Activated T-helper 1 cell treated with anti-CD3 and anti-CD28 coated beads, Interleukin-12 subunit alpha, Interleukin-12 subunit beta, Interleukin-2, Interleukin-4 antibody, amounts not matched to agents 30 ng/mL and 10 ng/mL and 1 ng/mL, durations not matched to agents 14 hours and 24 hours and 36 hours (primary cell): ENCODE measurements around the gene MKKS. TPM values are rescaled to one million over a fixed set of nuclear protein-coding genes. Genes with fewer than 3 reads are reported as not detected.
"Not testable (repeated sequence)": the region's sequence is repeated elsewhere in the genome, so short reads cannot be mapped to it uniquely, and the experiment has no call there.

Experiments
- DNase-seq: peaks from one replicate; pipeline ENCODE4 v3.0.0; 2021; ENCODE audit warnings: low spot score
- H3K27ac Mint-ChIP-seq: one replicate; pipeline ENCODE4 v1.8.0; 2021; ENCODE audit warnings: mild to moderate bottlenecking, mixed read lengths
- H3K27me3 Mint-ChIP-seq: one replicate; pipeline ENCODE4 v1.8.0; 2022; ENCODE audit warnings: mild to moderate bottlenecking, moderate library complexity, mixed read lengths; ENCODE audit not compliant: insufficient read depth
- H3K36me3 Mint-ChIP-seq: one replicate; pipeline ENCODE4 v1.8.0; 2021; ENCODE audit warnings: low read depth, mixed read lengths
- H3K4me1 Mint-ChIP-seq: one replicate; pipeline ENCODE4 v1.8.0; 2021; ENCODE audit warnings: low read depth, mixed read lengths
- H3K4me3 Mint-ChIP-seq: one replicate; pipeline ENCODE4 v1.8.0; 2021; ENCODE audit warnings: mild to moderate bottlenecking, moderate library complexity, mixed read lengths
- H3K9me3 Mint-ChIP-seq: one replicate; pipeline ENCODE4 v1.8.0; 2021; ENCODE audit warnings: mixed read lengths
- intact Hi-C: fragments of 100-400 bp; cut with micrococcal nuclease; formaldehyde crosslinking; loops from one replicate; pipeline ENCODE4 v1.15.1; 2024
- total RNA-seq: library from RNA; stranded (reverse); gene quantifications from 2 replicates; pipeline ENCODE4 v1.2.3, GENCODE V29; 2022

MKKS gene
- total RNA-seq, 1 donor from 2014 or later, result 7.5 TPM

DNA sequence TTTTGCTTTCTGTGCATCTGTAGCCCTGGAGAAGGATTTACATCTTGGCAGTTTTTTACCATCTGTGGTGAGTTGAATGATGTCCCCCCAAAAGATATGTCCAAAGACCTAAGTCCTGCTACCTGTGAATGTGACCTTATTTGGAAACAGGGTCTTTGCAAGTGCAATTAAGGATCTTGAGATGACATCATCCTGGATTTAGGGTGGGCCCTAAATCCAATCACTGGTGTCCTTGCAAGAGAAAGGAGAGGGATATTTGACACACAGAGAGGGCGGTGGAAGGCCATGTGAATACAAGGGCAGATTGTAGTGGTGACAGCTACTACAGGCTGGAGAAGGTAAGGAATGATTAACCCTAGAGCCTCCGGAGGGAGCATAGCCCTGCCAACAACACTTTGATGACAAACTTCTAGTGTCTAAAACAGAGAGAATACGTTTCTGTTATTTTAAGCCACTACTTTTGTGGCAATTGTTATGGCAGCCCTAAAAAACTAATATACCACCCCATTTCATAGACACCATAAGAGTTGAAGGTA is 35.1 kb downstream of the MKKS start:
- Mint-ChIP-seq H3K27ac (no peak overlapping the region), H3K27me3 (peaks cover 5% of the 10 kb centered on the region), H3K4me3 (no peak overlapping the region), H3K36me3 (no peaks in the 10 kb centered on the region), H3K4me1 (peaks cover 9% of the 10 kb centered on the region), H3K9me3 (no peaks in the 10 kb centered on the region)
- intact Hi-C loops, result no loop called here
- no peak for DNase-seq

DNA sequence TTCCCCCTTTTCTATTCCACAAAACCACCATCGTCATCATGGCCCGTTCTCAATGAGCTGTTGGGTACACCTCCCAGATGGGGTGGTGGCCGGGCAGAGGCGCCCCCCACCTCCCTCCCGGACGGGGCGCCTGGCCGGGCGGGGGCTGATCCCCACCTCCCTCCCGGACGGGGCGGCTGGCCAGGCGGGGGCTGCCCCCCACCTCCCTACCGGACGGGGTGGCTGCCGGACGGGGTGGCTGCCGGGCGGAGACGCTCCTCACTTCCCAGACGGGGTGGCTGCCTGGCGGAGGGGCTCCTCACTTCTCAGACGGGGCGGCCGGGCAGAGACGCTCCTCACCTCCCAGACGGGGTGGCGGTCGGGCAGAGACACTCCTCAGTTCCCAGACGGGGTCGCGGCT is 39.3 kb downstream of the MKKS start:
- H3K36me3 Mint-ChIP-seq, H3K4me3 Mint-ChIP-seq, H3K27ac Mint-ChIP-seq, H3K27me3 Mint-ChIP-seq, DNase-seq, intact Hi-C loops, H3K9me3 Mint-ChIP-seq, H3K4me1 Mint-ChIP-seq: not testable (repeated sequence)

DNA sequence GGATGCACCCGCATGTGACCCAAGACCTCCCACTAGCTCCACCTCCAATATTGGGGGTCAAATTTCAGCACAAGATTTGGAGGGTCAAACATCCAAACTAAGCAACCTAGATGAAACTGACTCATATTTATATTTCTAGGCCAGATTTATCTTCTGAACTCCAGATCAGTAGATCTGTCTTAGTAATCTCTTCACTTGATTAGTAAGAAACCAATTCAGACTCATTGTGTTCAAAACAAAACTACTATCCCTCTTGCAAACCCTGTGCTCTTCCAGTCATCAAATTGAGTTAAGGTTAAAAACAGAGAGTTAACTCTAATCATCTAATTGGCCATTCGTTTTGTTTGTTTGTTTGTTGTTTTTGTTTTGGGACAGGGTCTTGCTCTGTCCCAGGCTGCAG is 43.3 kb downstream of the MKKS start:
- H3K36me3 Mint-ChIP-seq, result no peaks in the 10 kb centered on the region
- H3K4me3 Mint-ChIP-seq, result no peak overlapping the region
- H3K9me3 Mint-ChIP-seq, result no peaks in the 10 kb centered on the region
- no peak for DNase-seq
- intact Hi-C loops, result no loop called here
- H3K27ac Mint-ChIP-seq, result no peak overlapping the region
- H3K27me3 Mint-ChIP-seq, result peaks cover 10% of the 10 kb centered on the region
- H3K4me1 Mint-ChIP-seq, result no peaks in the 10 kb centered on the region

DNA sequence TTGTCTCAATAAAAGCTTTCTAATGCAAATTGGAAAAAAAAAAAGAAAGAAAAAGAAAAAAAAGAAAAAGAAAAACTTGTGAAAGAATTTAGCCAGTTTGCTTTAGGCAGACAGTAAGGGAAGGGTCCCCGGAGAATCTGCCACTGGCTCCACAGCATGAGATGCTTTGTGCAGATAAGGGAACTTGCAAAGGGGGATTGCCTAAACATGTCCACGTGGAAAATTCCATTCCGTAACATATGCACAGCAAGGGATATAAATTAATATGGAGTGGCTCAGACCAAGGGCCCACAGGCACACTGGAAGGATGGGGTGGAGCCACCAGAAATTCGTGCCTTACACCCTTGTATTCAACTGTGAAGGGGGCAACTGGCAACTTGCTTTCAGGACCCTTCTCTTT is 45.4 kb downstream of the MKKS start:
- peaks cover 10% of the 10 kb centered on the region for H3K27me3 Mint-ChIP-seq
- H3K9me3 Mint-ChIP-seq, result no peaks in the 10 kb centered on the region
- H3K36me3 Mint-ChIP-seq, result no peaks in the 10 kb centered on the region
- H3K4me3 Mint-ChIP-seq, result no peak overlapping the region
- intact Hi-C loops, result no loop called here
- H3K27ac Mint-ChIP-seq, result no peak overlapping the region
- H3K4me1 Mint-ChIP-seq, result no peaks in the 10 kb centered on the region
- no peak for DNase-seq

DNA sequence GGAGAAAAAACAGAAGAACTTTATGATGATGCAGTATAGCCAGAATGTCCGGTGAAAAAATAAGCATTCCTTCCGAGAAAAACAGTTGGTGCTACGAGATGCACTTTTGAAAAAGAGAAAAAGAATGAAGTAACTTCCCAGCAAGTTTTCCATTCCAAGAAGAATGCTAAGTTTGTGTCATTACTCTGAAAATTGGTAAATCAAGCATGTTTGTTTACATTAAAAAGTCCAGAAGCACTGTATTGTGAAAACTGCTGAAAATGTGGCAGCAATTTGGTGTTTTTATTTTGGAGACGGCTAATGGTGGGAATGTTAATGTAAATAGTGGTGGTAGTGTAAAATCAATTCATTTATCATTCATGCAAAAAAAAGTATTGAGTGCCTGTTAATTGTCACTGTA is 46.3 kb downstream of the MKKS start:
- intact Hi-C loops, result no loop called here
- Mint-ChIP-seq H3K27me3 (peaks cover 10% of the 10 kb centered on the region), H3K4me1 (no peaks in the 10 kb centered on the region), H3K9me3 (no peaks in the 10 kb centered on the region), H3K27ac (no peak overlapping the region), H3K36me3 (no peaks in the 10 kb centered on the region), H3K4me3 (no peak overlapping the region)
- DNase-seq, result no peak

DNA sequence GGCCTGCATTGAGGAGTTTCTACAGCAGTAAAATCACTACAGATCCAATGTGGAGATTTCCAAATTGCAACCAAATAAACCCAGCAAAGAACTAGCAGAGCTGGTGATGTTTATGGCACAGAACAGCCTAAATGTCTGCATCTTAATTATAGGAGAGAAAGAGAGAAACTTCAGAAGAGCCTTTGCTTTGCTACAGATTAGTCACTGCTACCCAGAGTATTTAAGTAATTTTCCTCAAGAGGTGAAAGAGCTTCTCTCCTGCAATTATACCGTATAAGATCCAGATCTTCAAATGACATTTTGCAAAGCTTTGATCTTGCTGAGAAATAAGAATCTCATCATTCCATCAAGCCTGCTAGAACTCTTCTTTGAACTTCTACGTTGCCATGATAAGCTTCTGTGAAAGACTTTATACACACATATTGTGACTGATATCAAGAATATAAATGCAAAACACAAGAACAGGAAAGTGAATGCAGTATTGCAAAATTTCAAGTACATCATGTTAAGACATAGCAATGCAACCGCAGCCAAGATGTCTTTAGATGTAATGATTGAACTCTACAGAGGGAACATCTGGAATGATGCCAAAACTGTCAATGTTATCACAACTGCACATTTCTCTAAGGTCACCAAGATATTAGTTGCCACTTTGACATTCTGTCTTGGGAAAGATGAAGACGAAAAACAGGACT is 48.0 kb downstream of the MKKS start:
- peaks cover 9% of the 10 kb centered on the region for H3K27me3 Mint-ChIP-seq
- H3K27ac Mint-ChIP-seq, result no peak overlapping the region
- no peak for DNase-seq
- no peaks in the 10 kb centered on the region for H3K36me3 Mint-ChIP-seq
- no peak overlapping the region for H3K4me3 Mint-ChIP-seq
- intact Hi-C loops, result no loop called here
- no peaks in the 10 kb centered on the region for H3K4me1 Mint-ChIP-seq
- no peaks in the 10 kb centered on the region for H3K9me3 Mint-ChIP-seq

DNA sequence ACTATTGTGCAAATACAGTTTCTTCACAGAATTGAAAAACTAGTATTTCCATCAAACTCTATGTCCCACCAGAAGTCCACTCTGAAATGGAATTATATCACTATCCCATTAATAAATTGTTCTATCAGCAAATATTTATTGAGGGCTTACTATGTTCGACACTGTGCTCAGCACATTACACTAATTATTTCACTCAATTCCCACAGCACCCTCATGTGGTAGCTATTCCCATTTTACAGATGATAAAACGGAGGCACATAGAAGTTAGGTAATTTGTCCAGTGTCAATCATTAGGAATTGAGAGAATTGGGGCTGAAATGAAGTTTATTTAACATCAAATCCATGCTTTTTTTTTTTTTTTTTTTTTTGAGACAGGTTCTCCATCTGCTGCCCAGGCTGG is 52.5 kb downstream of the MKKS start:
- H3K9me3 Mint-ChIP-seq, result no peaks in the 10 kb centered on the region
- peaks cover 10% of the 10 kb centered on the region for H3K27me3 Mint-ChIP-seq
- H3K36me3 Mint-ChIP-seq, result no peaks in the 10 kb centered on the region
- no peak overlapping the region for H3K27ac Mint-ChIP-seq
- no peak for DNase-seq
- no peak overlapping the region for H3K4me3 Mint-ChIP-seq
- H3K4me1 Mint-ChIP-seq, result no peaks in the 10 kb centered on the region
- intact Hi-C loops, result no loop called here

DNA sequence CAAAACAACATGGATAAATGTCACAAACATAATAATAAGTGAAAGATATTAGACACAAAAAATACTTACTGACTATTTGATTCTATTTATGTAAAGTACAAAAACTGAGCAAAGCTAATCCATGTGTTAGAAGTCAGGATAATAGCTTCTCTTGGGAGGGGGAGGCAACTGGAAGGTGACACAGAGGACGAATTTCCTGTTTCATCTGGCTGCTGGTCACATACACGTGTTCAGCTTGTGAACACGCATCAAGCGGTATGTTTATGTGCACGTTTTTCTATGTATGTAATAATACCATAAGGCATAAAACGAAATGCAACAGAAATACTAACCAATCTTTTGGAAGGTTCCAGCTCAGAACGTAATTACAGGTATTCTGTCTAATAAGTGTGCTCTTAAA is 54.3 kb downstream of the MKKS start:
- Mint-ChIP-seq H3K4me3 (no peak overlapping the region), H3K9me3 (no peaks in the 10 kb centered on the region), H3K36me3 (no peaks in the 10 kb centered on the region), H3K27ac (no peak overlapping the region), H3K27me3 (peaks cover 8% of the 10 kb centered on the region), H3K4me1 (no peaks in the 10 kb centered on the region)
- intact Hi-C loops, result no loop called here
- no peak for DNase-seq

DNA sequence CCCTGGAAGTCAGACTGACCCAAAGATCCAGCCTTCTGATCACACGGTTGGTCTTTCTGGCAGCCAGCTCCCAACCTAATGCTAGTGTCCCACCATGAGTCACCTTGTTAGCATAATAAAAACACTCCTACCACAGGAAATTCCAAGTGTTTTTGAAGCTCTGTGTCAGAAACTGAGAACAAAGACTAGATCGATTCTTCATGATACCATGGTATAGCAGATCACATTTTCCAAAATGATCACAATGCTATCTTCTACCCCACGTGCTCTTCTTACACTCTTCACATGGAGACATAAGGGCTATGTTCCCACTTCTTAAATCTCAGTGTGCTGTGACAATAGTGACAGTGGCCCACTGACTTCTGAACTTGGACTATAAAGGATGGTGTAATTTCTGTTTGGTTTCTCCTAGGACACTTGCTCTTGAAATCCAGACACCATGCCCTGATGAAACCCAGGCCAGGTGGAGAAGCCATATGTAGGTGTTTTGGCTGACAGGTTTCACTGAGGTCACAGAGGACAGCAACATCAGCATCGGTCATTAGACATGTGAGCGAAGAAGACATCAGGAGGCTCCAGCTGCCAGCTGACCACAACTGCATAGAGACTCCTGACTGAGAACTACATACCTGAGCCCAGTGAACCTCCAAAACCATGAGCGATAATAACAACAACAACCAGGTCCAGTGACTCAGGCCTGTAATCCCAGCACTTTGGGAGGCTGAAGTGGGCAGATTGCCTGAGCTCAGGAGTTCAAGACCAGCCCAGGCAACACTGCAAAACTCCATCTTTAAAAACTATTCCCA is 57.5 kb downstream of the MKKS start:
- H3K36me3 Mint-ChIP-seq, result no peaks in the 10 kb centered on the region

DNA sequence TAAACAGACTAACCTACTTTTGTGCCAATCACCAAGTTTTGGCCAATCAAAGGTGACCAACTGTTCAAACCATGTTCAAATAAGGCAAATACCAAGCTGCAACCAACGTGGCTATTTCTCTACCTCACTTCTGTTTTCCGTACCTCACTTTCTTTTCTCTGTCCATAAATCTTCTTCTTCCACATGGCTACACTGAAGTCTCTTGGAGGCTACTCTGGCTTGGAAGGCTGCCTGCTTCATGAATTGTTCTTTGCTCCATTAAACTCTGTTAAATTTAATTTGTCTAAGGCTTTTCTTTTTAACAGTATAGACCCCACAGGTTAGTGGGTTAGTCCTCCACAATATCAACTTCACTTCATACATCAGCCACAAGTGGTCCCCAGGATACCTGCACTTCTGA is 58.8 kb downstream of the MKKS start:
- Mint-ChIP-seq H3K9me3 (no peaks in the 10 kb centered on the region), H3K4me1 (no peaks in the 10 kb centered on the region), H3K4me3 (no peak overlapping the region), H3K27ac (no peak overlapping the region), H3K27me3 (peaks cover 10% of the 10 kb centered on the region), H3K36me3 (no peaks in the 10 kb centered on the region)
- intact Hi-C loops, result no loop called here
- no peak for DNase-seq

More for the DNA sequence above, 57.5 kb downstream of the MKKS start:
- Mint-ChIP-seq H3K27ac (no peak overlapping the region), H3K9me3 (no peaks in the 10 kb centered on the region), H3K4me1 (no peaks in the 10 kb centered on the region), H3K27me3 (peaks cover 10% of the 10 kb centered on the region), H3K4me3 (no peak overlapping the region)
- intact Hi-C loops, result no loop called here
- no peak for DNase-seq

DNA sequence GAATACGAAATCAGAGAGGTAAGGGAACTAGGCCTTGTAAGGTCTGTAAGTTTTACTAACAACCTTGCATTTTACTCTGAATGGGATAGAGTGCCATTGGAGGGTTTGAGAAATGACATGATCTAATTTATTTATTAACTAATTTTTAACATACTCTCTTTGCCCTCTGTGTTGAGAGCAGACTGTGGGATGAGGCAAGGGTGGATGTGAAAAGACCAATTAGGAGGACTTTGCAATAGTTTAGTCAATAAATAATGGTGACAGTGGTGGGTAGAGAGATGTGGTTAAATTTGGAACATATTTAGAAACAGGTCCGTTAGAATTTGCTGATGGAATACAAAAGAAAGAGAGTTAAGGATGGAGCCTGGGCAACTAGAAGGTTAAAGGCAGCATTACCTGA is 60.0 kb downstream of the MKKS start:
- H3K36me3 Mint-ChIP-seq, result no peaks in the 10 kb centered on the region
- no peak overlapping the region for H3K27ac Mint-ChIP-seq
- H3K4me1 Mint-ChIP-seq, result no peaks in the 10 kb centered on the region
- intact Hi-C loops, result no loop called here
- no peak for DNase-seq
- no peaks in the 10 kb centered on the region for H3K9me3 Mint-ChIP-seq
- peaks cover 8% of the 10 kb centered on the region for H3K27me3 Mint-ChIP-seq
- H3K4me3 Mint-ChIP-seq, result no peak overlapping the region

DNA sequence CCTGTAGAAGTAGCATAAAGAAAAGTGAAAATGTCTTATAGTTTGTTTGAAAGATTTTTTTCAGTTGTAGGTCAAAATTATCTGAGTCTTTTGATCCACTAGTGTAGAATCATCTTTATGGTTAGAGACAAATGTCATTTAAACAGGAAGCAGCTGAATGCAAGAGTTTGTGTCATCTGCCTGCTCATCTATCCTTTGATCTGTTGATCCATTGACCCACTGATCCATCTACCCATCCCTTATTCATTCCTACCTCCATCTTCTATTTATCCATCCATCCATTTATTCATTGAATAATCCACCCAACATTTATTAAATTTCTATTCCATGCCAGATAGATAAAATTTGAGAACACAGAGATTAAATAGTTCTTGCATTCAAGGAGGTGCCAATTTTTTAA is 62.6 kb downstream of the MKKS start:
- DNase-seq, result no peak
- no peak overlapping the region for H3K4me3 Mint-ChIP-seq
- H3K36me3 Mint-ChIP-seq, result no peaks in the 10 kb centered on the region
- H3K4me1 Mint-ChIP-seq, result no peaks in the 10 kb centered on the region
- intact Hi-C loops, result no loop called here
- no peaks in the 10 kb centered on the region for H3K9me3 Mint-ChIP-seq
- H3K27ac Mint-ChIP-seq, result no peak overlapping the region
- peaks cover 5% of the 10 kb centered on the region for H3K27me3 Mint-ChIP-seq

DNA sequence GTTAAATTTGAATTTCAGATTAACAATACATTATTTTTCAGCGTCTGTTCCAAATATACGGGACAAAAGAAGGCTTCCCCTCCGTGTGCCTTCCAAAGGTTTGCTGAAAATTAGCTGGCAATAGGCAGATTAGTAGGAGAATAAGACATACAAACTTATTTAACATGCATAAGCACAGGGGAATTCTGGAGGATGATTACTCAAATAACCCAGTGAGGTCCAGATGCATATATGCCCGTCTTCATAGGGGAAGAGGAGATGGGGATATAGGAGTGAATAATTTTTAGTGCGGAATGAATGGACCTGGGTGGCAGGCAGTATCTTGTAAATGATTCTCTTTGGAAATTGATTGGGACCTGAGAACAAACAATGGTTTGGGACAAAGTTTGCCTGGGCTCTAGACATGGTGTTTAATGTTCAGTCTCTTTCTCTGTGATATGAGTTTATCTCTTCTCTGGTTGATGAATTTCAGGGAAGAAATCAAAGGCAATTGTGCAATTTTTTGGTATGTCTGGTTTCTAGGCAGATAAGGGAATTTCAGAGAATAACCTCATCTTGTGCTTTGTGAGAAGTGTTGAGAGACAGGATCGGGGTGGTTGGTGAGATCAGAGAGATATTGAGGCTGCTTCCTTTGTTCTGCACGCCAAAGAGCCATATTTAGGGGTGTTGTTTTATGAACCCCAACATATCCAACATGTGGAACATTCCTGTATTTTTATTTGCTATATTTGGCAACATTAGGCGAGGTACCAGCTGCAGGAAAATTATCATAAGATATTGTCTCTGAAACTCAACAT is 63.7 kb downstream of the MKKS start:
- Mint-ChIP-seq H3K27ac (no peak overlapping the region), H3K36me3 (no peaks in the 10 kb centered on the region), H3K4me3 (no peak overlapping the region), H3K4me1 (no peaks in the 10 kb centered on the region), H3K9me3 (no peaks in the 10 kb centered on the region), H3K27me3 (peaks cover 11% of the 10 kb centered on the region)
- no peak for DNase-seq
- intact Hi-C loops, result no loop called here
